ENCODE data around the gene NCAPG2.
"Not testable (repeated sequence)": the region's sequence is repeated elsewhere in the genome, so short reads cannot be mapped to it uniquely, and the experiment has no call there.

Gene NCAPG2

DNA sequence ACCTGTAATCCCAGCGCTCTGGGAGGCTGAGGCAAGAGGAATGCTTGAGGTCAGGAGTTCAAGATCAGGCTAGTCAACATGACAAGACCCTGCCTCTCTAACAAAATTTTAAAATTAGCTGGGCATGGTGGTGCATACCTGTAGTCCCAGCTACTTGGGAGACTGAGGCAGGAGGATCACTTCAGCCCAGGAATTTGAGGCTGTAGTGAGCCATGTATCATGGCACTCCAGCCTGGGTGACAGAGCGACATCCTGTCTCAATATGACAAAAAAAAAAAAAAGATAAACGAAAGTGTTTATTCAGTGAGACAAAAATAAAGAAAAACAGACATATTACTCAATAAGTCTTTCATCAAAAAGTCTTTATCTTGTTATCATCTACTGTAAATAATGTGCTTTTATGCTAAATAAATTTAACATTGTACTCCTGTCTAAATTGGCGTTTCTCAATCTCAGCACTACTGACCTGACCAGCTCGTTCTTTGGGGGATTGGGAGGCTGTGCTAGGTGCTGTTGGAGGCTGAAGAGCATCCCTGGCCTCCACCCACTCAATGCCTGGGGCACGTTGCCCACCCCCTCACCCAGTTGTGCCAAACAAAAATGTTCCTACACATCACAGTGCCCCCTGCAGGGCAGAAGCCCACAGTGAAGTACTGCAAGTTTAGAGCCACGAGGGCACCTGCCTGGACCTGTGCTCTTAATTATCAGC lies 57.7 kb downstream of the NCAPG2 start:
- DNase-seq (ENCODE audit: extremely low read depth in 1 of 2, low read depth in 1 of 2) = no peak

- no peak for DNase-seq (ENCODE audit: extremely low read depth in 1 of 2, low read depth in 1 of 2)
These were observed 58.8 kb downstream of the NCAPG2 start for GRCh38 chr7:158645842-158646241.

DNA sequence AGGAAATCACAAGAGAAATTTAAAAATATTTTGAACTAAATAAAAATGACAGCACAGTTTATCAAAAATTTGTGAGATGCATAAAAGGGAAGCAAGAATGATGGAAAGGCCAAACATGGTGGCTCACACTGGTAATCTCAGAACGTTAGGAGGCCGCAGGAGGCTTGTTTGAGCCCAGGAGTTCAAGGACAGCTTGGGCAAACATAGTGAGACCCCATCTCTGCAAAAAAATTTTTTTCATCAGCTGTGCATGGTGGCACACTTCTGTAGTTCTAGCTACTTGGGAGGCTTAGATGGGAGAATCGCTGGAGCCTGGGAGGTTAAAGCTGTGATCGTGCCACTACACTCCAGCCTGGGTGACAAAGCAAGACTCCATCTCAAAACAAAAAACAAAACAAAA lies 62.5 kb downstream of the NCAPG2 start:
- DNase-seq (ENCODE audit: extremely low read depth in 1 of 2, low read depth in 1 of 2) = no peak

- no peak for DNase-seq (ENCODE audit: extremely low read depth in 1 of 2, low read depth in 1 of 2)
These were observed 66.6 kb downstream of the NCAPG2 start for GRCh38 chr7:158638001-158638400.

GRCh38 chr7:158633055-158633956 lies 71.3 kb downstream of the NCAPG2 start:
- no peak for DNase-seq (ENCODE audit: extremely low read depth in 1 of 2, low read depth in 1 of 2)

DNA sequence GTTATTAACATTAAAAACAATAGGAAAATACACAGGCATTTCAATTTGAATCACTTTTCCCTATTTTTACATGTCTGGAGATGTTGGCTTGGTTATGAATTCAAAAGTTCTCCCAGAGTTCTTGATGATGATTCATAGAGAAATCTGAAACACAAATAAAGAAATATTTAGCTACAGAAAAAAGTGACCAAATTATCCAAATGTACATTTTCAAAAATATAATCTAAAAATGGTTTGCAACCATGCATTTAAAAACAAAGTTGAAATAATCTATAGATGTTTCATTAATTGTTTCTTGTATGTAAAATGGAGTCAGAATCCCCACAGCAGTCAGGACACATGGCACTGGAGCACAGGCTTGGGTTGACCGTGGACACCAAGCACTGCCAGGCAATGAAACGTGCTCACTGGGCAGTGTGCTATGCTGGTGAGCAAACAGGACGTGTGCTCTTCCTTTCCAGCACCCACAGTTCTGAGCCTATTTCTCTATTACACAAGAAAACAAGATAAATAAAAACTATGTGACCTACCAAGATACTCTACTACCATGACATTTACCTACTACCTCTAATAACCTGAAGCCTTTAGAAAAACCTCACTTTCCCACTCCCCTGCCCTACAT lies 72.9 kb downstream of the NCAPG2 start:
- DNase-seq (ENCODE audit: extremely low read depth in 1 of 2, low read depth in 1 of 2) = no peak

GRCh38 chr7:158626289-158626688 lies 78.3 kb downstream of the NCAPG2 start:
- DNase-seq (ENCODE audit: extremely low read depth in 1 of 2, low read depth in 1 of 2) = not testable (repeated sequence)

GRCh38 chr7:158623241-158623640 lies 81.4 kb downstream of the NCAPG2 start:
- no peak for DNase-seq (ENCODE audit: extremely low read depth in 1 of 2, low read depth in 1 of 2)

GRCh38 chr7:158620839-158621441 lies 83.7 kb downstream of the NCAPG2 start:
- no peak for DNase-seq (ENCODE audit: extremely low read depth in 1 of 2, low read depth in 1 of 2)

GRCh38 chr7:158620418-158620817 lies 84.2 kb downstream of the NCAPG2 start:
- DNase-seq (ENCODE audit: extremely low read depth in 1 of 2, low read depth in 1 of 2) = no peak

- DNase-seq (ENCODE audit: extremely low read depth in 1 of 2, low read depth in 1 of 2) = no peak
These were observed 85.9 kb downstream of the NCAPG2 start for GRCh38 chr7:158618745-158619140.

GRCh38 chr7:158617737-158618128 lies 86.9 kb downstream of the NCAPG2 start:
- DNase-seq (ENCODE audit: extremely low read depth in 1 of 2, low read depth in 1 of 2) = no peak

- no peak for DNase-seq (ENCODE audit: extremely low read depth in 1 of 2, low read depth in 1 of 2)
These were observed 88.6 kb downstream of the NCAPG2 start for GRCh38 chr7:158616050-158616449.

- no peak for DNase-seq (ENCODE audit: extremely low read depth in 1 of 2, low read depth in 1 of 2)
These were observed 89.9 kb downstream of the NCAPG2 start for GRCh38 chr7:158614700-158615099.

DNA sequence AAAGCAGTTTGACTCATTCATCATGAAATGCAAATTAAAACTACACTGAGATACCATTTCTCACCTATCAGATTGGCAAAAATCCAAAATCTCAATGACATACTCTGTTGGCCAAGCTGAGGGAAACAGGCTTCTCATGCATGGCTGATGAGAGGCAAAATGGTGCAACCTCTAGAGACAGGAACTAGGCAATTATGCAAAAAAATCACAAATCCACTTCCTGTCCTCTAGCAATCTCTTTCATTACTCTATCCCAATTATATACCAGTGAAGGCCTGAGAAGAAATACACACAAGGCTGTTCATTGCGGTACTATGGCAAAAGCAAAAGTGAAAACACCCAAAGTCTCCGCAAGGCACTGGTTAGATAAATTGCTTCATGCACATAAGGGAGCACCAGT lies 91.1 kb downstream of the NCAPG2 start:
- DNase-seq (ENCODE audit: extremely low read depth in 1 of 2, low read depth in 1 of 2) = no peak

DNA sequence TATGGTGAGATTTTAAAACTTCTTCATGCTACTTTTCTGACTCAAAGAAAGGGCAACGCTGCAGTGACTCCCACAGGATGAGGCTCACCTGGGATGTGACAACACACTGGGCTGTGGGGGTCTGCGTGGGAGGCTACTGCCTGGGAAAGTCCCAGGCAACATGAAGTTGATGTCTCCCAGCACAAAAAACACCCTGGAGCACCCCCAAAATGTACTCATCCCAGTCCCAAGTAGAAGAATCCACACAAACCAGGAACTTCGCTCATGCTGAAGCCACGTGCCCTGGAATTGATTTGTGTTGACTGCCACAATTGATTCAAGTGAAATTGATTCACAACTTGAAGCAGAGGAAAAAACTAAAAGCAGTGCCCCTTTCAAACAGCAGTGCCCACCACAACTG lies 92.1 kb downstream of the NCAPG2 start:
- no peak for DNase-seq (ENCODE audit: extremely low read depth in 1 of 2, low read depth in 1 of 2)

- no peak for DNase-seq (ENCODE audit: extremely low read depth in 1 of 2, low read depth in 1 of 2)
These were observed 93.1 kb downstream of the NCAPG2 start for GRCh38 chr7:158611541-158611940.

GRCh38 chr7:158609313-158609974 lies 95.2 kb downstream of the NCAPG2 start:
- DNase-seq (ENCODE audit: extremely low read depth in 1 of 2, low read depth in 1 of 2) = no peak

GRCh38 chr7:158607563-158607962 lies 97.0 kb downstream of the NCAPG2 start:
- no peak for DNase-seq (ENCODE audit: extremely low read depth in 1 of 2, low read depth in 1 of 2)

GRCh38 chr7:158606671-158607424 lies 97.8 kb downstream of the NCAPG2 start:
- DNase-seq (ENCODE audit: extremely low read depth in 1 of 2, low read depth in 1 of 2) = no peak
